Measurements from ENCODE around the gene KRT36.
A peak's percentile ranks its signal among the peaks of the same experiment; 100 is the strongest.

The KRT36 gene

GRCh38 chr17:41489531-41489930 is at the start of gene KRT36:
KRT36 (minus strand) TSS chr17:41489910; CDS start chr17:41489864, 46 bp downstream.
- no peak for ATAC-seq
- H3K4me1 Mint-ChIP-seq = peaks cover 11% of the 10 kb centered on the region
- DNase-seq (ENCODE audit: low spot score in 2 of 2) = no peak
- H3K9me3 Mint-ChIP-seq = no peaks in the 10 kb centered on the region
- peaks cover 5% of the 10 kb centered on the region for H3K36me3 Mint-ChIP-seq
- H3K27ac Mint-ChIP-seq = no peak within 1 kb of the TSS
- H3K4me3 Mint-ChIP-seq = no peak within 1 kb of the TSS

DNA sequence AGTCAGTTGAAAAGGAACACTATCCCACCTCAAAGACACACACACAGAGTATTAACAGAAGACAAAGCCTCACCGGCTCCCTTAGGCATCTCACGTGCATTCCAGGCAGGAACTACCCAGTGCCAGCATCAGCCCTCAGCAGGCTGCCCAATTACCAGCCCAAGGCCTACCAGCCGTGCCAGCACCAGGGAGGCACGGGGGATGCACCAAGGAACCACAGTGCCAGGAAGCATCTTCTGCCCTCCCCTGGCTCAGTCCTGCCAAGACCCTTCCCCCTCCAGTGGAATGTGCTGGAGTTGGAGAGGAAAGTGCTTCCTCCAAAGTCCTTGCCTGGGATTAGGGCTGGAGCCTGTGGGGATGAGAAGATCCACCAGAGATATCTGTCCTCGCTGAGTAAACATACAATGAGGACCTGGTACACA is 49.4 kb upstream of the KRT36 start:
- H3K9me3 Mint-ChIP-seq = no peaks in the 10 kb centered on the region
- no peak overlapping the region for H3K4me3 Mint-ChIP-seq
- no peak for DNase-seq (ENCODE audit: low spot score in 2 of 2)
- no peaks in the 10 kb centered on the region for H3K4me1 Mint-ChIP-seq
- H3K27ac Mint-ChIP-seq = no peak overlapping the region
- no peak for ATAC-seq
- H3K36me3 Mint-ChIP-seq = no peaks in the 10 kb centered on the region

- Mint-ChIP-seq H3K9me3 (no peaks in the 10 kb centered on the region), H3K27ac (no peak overlapping the region), H3K36me3 (no peaks in the 10 kb centered on the region), H3K4me1 (no peaks in the 10 kb centered on the region), H3K4me3 (no peak overlapping the region)
- DNase-seq (ENCODE audit: low spot score in 2 of 2) (no peak), ATAC-seq (no peak)
Measured at GRCh38 chr17:41538565-41538991, 48.9 kb upstream of the KRT36 start.

DNA sequence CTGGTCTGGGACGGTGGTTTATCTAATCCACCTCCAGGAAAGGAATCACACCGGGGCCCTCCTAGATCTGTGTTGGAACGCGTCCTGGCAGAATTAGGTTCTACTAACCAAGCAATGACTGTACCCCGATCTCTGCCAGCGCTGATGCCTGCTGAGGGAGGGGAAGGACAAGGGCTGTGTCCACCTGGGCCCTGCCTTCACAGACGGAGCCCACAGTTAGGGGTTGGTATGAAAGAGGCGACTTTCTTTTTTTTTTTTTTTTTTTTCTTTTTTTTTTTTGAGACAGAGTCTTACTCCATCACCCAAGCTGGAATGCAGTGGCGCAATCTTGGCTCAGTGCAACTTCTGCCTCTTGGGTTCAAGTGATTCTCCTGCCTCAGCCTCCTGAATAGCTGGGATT is 48.3 kb upstream of the KRT36 start:
- no peak for DNase-seq (ENCODE audit: low spot score in 2 of 2)
- ATAC-seq = no peak
- Mint-ChIP-seq H3K9me3 (no peaks in the 10 kb centered on the region), H3K4me3 (no peak overlapping the region), H3K27ac (no peak overlapping the region), H3K36me3 (no peaks in the 10 kb centered on the region), H3K4me1 (no peaks in the 10 kb centered on the region)

DNA sequence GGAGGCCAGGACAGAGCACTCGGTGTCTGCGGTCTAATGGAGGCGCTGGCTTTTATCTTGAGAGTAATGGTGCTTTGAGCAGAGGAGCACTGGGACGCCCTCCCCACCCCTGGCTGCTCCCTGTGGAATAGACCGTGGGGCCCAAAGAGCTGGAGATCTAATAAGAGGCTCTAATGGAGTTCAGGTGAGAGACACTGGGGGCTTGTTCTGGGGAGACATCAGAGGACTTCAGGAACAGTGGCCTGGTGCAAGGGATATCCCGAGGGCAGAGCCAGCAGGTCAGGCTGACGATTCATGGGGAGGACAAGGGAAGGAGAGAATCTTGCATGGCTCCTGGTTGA is 47.9 kb upstream of the KRT36 start:
- Mint-ChIP-seq H3K9me3 (no peaks in the 10 kb centered on the region), H3K4me3 (no peak overlapping the region), H3K36me3 (no peaks in the 10 kb centered on the region), H3K27ac (no peak overlapping the region), H3K4me1 (no peaks in the 10 kb centered on the region)
- DNase-seq (ENCODE audit: low spot score in 2 of 2) (no peak), ATAC-seq (no peak)

DNA sequence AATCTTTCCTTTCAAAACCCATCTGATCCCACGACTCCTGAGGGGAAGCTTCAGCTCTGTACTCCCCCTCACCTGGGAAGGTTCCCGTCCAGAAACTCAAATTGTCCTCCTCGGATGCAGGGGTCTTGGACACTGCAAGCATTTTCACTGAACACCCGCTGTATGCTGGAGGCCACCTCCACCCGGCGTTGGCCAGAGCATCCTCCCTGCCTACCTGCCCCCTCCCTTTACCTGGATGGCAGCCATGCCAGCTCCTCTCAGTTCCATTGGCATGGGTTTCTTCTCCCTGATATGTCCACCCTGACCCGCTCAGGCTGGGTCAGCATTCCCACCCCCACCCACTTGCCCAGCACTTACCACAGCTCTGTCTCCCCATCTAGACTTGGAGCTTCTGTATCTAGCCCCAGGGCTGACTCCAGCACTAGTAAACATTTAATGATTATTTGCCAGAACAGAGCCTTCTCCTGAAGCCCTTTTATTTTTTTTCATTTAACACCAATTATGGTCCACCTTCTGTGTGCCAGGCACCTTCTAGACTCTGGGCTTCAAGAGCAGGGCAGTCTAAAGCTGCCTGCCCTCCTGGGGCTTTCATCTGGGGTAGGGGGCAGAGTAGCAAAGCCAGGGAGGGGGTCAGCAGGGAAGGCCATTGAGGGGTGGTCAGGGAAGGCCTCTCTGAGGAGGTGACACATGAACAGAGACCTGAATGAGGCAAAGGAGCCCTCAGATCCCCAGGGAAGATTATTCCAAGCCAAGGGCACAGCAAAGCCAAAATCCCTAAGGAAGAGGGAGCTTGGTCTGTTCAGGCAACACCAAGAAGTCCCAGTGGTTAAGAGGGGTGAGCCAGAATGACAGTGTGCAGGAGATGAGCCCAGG is 47.3 kb upstream of the KRT36 start:
- peak overlapping the region; percentile 37 for H3K27ac Mint-ChIP-seq
- no peaks in the 10 kb centered on the region for H3K9me3 Mint-ChIP-seq
- no peak for DNase-seq (ENCODE audit: low spot score in 2 of 2)
- no peak for ATAC-seq
- no peak overlapping the region for H3K4me3 Mint-ChIP-seq
- H3K36me3 Mint-ChIP-seq = no peaks in the 10 kb centered on the region
- no peaks in the 10 kb centered on the region for H3K4me1 Mint-ChIP-seq

GRCh38 chr17:41535764-41536481 is 46.2 kb upstream of the KRT36 start:
- no peak overlapping the region for H3K4me3 Mint-ChIP-seq
- no peaks in the 10 kb centered on the region for H3K9me3 Mint-ChIP-seq
- H3K4me1 Mint-ChIP-seq = no peaks in the 10 kb centered on the region
- DNase-seq (ENCODE audit: low spot score in 2 of 2) = no peak
- peak overlapping the region; percentile 37 for H3K27ac Mint-ChIP-seq
- no peaks in the 10 kb centered on the region for H3K36me3 Mint-ChIP-seq
- ATAC-seq = peak; percentile 25

- Mint-ChIP-seq H3K4me1 (no peaks in the 10 kb centered on the region), H3K9me3 (no peaks in the 10 kb centered on the region), H3K4me3 (no peak overlapping the region), H3K36me3 (no peaks in the 10 kb centered on the region), H3K27ac (no peak overlapping the region)
- DNase-seq (ENCODE audit: low spot score in 2 of 2) (no peak), ATAC-seq (no peak)
Measured at GRCh38 chr17:41534899-41535546, 45.3 kb upstream of the KRT36 start.

GRCh38 chr17:41533613-41534012 is 43.9 kb upstream of the KRT36 start:
- Mint-ChIP-seq H3K36me3 (no peaks in the 10 kb centered on the region), H3K9me3 (no peaks in the 10 kb centered on the region), H3K27ac (no peak overlapping the region), H3K4me1 (peaks cover 7% of the 10 kb centered on the region), H3K4me3 (no peak overlapping the region)
- no peak for ATAC-seq
- DNase-seq (ENCODE audit: low spot score in 2 of 2) = no peak

GRCh38 chr17:41532947-41533570 is 43.3 kb upstream of the KRT36 start:
- H3K9me3 Mint-ChIP-seq = no peaks in the 10 kb centered on the region
- H3K4me1 Mint-ChIP-seq = peaks cover 7% of the 10 kb centered on the region
- H3K27ac Mint-ChIP-seq = no peak overlapping the region
- DNase-seq (ENCODE audit: low spot score in 2 of 2) = no peak
- no peak for ATAC-seq
- no peak overlapping the region for H3K4me3 Mint-ChIP-seq
- H3K36me3 Mint-ChIP-seq = no peaks in the 10 kb centered on the region

DNA sequence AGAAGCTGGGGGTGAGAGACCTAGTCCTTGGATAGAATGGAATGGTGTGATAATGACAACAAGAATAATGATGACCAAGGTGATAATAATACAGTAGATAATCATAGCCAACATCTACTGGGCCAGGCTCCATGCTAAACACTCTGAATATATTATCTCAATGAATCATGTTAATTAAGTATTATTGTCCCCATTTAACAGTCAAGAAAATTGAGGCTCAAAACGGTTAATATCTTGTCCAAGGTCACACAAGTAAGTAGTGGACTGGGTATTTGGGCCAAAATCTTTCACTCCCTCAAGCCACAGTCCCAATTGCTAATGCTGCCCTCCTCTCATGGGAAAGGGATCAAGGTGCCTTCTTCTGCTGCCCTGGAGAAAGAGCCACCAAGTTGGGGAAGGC is 42.3 kb upstream of the KRT36 start:
- DNase-seq (ENCODE audit: low spot score in 2 of 2) (no peak), ATAC-seq (no peak)
- Mint-ChIP-seq H3K36me3 (no peaks in the 10 kb centered on the region), H3K27ac (no peak overlapping the region), H3K4me3 (no peak overlapping the region), H3K9me3 (no peaks in the 10 kb centered on the region), H3K4me1 (peaks cover 11% of the 10 kb centered on the region)

DNA sequence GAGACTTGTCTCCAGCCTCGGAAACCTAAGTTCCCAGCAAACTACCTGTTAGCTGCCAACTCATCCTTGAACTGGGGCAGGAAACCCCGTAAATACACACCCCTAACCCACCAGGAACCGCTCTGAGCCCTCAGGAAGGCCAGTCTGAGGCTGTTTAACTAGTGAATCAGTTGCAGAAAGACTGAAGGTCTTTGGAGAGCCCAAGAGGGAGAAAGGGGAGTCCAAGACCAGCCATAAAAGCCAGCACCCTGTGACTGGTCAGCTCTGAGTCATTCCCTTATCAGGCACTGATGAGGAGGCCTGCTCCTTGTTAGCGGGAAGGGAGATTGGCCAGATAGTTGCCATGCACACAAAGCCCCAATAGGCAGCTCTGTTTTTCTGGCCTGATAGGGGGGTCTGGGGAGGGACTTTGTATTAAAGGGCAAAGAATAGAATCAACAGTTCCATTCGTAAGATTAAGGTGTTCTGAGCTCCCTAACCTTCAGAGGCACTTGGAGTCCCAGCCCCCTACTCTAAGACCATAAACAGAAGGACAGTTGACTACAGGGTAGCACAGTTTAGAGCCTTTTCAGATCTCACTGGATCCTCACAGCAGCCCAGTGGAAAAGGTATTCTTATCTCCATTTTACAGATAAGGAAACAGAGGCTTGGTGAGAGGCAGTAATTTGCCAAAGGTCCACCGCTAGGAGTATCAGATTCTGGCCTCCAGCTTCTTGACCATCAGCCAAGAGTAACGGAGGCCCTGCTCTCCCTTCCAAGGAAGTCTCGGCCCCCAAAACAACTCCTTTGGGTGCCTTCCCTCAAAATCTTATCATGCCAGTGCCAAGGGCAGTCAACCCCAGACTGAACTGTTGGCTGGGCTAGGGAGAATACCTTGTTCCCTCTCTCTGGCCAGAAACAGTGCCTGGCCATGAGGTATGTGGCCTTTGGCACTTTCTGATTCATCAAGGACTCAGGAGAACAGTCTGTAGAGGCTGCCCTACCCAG is 40.6 kb upstream of the KRT36 start:
- Mint-ChIP-seq H3K4me3 (no peak overlapping the region), H3K36me3 (no peaks in the 10 kb centered on the region), H3K9me3 (no peaks in the 10 kb centered on the region), H3K4me1 (peaks cover 12% of the 10 kb centered on the region), H3K27ac (no peak overlapping the region)
- ATAC-seq (no peak), DNase-seq (ENCODE audit: low spot score in 2 of 2) (no peak)

DNA sequence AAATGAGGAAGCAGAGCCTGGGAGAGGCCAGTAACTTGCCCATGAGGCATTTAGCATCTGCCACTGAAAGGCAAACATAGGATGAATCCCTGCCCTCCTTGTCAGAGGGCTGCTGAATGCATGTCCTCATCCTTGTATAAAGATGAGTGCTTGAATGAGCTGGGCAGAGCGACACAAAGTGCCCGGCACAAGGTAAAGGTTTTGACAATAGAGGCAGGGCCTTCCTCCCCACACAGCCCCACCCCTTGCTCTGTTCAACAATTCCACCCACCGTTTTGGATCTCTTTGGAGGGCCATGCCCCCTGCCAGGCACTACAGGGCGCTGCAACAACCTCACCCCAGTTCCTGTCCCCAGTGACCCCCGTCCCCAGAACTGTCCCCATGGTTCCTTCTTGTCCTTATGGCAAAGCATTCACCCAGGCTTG is 39.8 kb upstream of the KRT36 start:
- Mint-ChIP-seq H3K9me3 (no peaks in the 10 kb centered on the region), H3K36me3 (no peaks in the 10 kb centered on the region), H3K27ac (no peak overlapping the region), H3K4me1 (peaks cover 12% of the 10 kb centered on the region), H3K4me3 (peak overlapping the region; percentile 38)
- no peak for ATAC-seq
- no peak for DNase-seq (ENCODE audit: low spot score in 2 of 2)

DNA sequence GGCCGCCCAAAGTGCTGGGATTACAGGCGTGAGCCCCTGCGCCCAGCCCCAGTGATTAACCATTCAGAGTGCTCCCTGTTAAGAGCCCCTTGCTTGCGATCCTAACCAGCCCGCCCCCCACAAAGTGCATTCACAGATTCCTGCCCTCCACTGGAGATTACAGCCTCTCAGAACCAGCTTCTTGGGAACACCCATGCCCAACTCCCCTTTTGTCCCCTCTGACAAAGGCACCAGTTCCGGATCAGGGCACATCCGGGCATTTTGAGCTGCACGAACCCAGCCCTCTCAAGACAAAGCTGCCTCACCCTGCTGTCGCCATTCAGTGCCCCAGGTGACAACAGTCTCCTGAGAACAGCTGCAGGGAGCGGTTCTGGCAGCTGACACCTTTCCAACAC is 39.2 kb upstream of the KRT36 start:
- Mint-ChIP-seq H3K4me1 (peaks cover 12% of the 10 kb centered on the region), H3K4me3 (peak overlapping the region; percentile 38), H3K27ac (no peak overlapping the region), H3K36me3 (no peaks in the 10 kb centered on the region), H3K9me3 (no peaks in the 10 kb centered on the region)
- ATAC-seq (no peak), DNase-seq (ENCODE audit: low spot score in 2 of 2) (no peak)
